ENCODE results near the gene THAP5. TPM values are rescaled to one million over a fixed set of nuclear protein-coding genes. Genes with fewer than 3 reads are reported as not detected.

The THAP5 gene
- total RNA-seq, 2 experiments from 2014 or later = 11.7 to 12.6 TPM

- intact Hi-C loops (cut with DNase I, micrococcal nuclease) = no loop called here
- no peaks in the 10 kb centered on the region for H3K4me1 ChIP-seq (ENCODE audit: insufficient read depth, low read length)
- H3K27ac Mint-ChIP-seq = no peak overlapping the region
- H3K36me3 ChIP-seq (ENCODE audit: insufficient read depth, low read length) = no peaks in the 10 kb centered on the region
- TF ChIP-seq CTCF (IDR thresholded peaks at IDR 0.05) = no peak
- no peak for DNase-seq
- no peak for ATAC-seq (ENCODE audit: poor library complexity)
- no peaks in the 10 kb centered on the region for H3K9me3 ChIP-seq (ENCODE audit: control insufficient read depth in 1 of 2, insufficient read depth in 1 of 2, low read length in 2 of 2)
- ChIA-PET POLR2A (no interaction called here), CTCF (no interaction called here)
- no peaks in the 10 kb centered on the region for H3K36me3 Mint-ChIP-seq (ENCODE audit: low read depth)
- no peaks in the 10 kb centered on the region for H3K4me1 Mint-ChIP-seq (ENCODE audit: low read depth)
- H3K9me3 Mint-ChIP-seq = no peaks in the 10 kb centered on the region
- H3K27me3 Mint-ChIP-seq = peaks cover 12% of the 10 kb centered on the region
- no peak overlapping the region for H3K4me3 Mint-ChIP-seq
- H3K4me3 ChIP-seq (ENCODE audit: low read length) = no peak overlapping the region
- H3K27me3 ChIP-seq (ENCODE audit: control insufficient read depth in 1 of 2, insufficient read depth in 2 of 2, low read length in 2 of 2) = peaks cover 0 to 5% of the 10 kb centered on the region in 2 experiments
- no peak overlapping the region for H3K27ac ChIP-seq (ENCODE audit: low read depth in 1 of 2, low read length in 2 of 2)
Observed at GRCh38 chr7:108603656-108604306, 34.3 kb upstream of the THAP5 start.

GRCh38 chr7:108600399-108600798 lies 30.9 kb upstream of the THAP5 start:
- ChIA-PET CTCF (no interaction called here), POLR2A (no interaction called here)
- H3K27ac ChIP-seq (ENCODE audit: low read depth in 1 of 2, low read length in 2 of 2) = no peak overlapping the region
- H3K9me3 ChIP-seq (ENCODE audit: control insufficient read depth in 1 of 2, insufficient read depth in 1 of 2, low read length in 2 of 2) = no peaks in the 10 kb centered on the region
- H3K9me3 Mint-ChIP-seq = no peaks in the 10 kb centered on the region
- ATAC-seq (ENCODE audit: poor library complexity) (no peak), DNase-seq (no peak)
- H3K36me3 Mint-ChIP-seq (ENCODE audit: low read depth) = no peaks in the 10 kb centered on the region
- H3K4me3 Mint-ChIP-seq = no peak overlapping the region
- intact Hi-C loops (cut with DNase I, micrococcal nuclease) = no loop called here
- H3K4me3 ChIP-seq (ENCODE audit: low read length) = no peak overlapping the region
- no peak overlapping the region for H3K27ac Mint-ChIP-seq
- H3K27me3 Mint-ChIP-seq = peaks cover 12% of the 10 kb centered on the region
- no peaks in the 10 kb centered on the region for H3K4me1 Mint-ChIP-seq (ENCODE audit: low read depth)
- no peaks in the 10 kb centered on the region for H3K36me3 ChIP-seq (ENCODE audit: insufficient read depth, low read length)
- H3K27me3 ChIP-seq (ENCODE audit: control insufficient read depth in 1 of 2, insufficient read depth in 2 of 2, low read length in 2 of 2) = peaks cover 0 to 5% of the 10 kb centered on the region in 2 experiments
- no peak for TF ChIP-seq CTCF (IDR thresholded peaks at IDR 0.05)
- H3K4me1 ChIP-seq (ENCODE audit: insufficient read depth, low read length) = no peaks in the 10 kb centered on the region

GRCh38 chr7:108598914-108599580 lies 29.5 kb upstream of the THAP5 start:
- Histone ChIP-seq H3K36me3 (ENCODE audit: insufficient read depth, low read length) (no peaks in the 10 kb centered on the region), H3K4me3 (ENCODE audit: low read length) (no peak overlapping the region), H3K27ac (ENCODE audit: low read depth in 1 of 2, low read length in 2 of 2) (no peak overlapping the region), H3K4me1 (ENCODE audit: insufficient read depth, low read length) (no peaks in the 10 kb centered on the region), H3K9me3 (ENCODE audit: control insufficient read depth in 1 of 2, insufficient read depth in 1 of 2, low read length in 2 of 2) (no peaks in the 10 kb centered on the region), H3K27me3 (ENCODE audit: control insufficient read depth in 1 of 2, insufficient read depth in 2 of 2, low read length in 2 of 2) (peaks cover 0 to 5% of the 10 kb centered on the region in 2 experiments)
- H3K4me3 Mint-ChIP-seq = no peak overlapping the region
- ATAC-seq (ENCODE audit: poor library complexity) (no peak), DNase-seq (no peak)
- ChIA-PET POLR2A (no interaction called here), CTCF (no interaction called here)
- peaks cover 12% of the 10 kb centered on the region for H3K27me3 Mint-ChIP-seq
- no peaks in the 10 kb centered on the region for H3K36me3 Mint-ChIP-seq (ENCODE audit: low read depth)
- H3K4me1 Mint-ChIP-seq (ENCODE audit: low read depth) = no peaks in the 10 kb centered on the region
- no peak for TF ChIP-seq CTCF (IDR thresholded peaks at IDR 0.05)
- H3K27ac Mint-ChIP-seq = no peak overlapping the region
- intact Hi-C loops (cut with DNase I, micrococcal nuclease) = loop anchor here in 1 of 2 experiments (5.0 kb wide), 1 partner anchor 417 kb away; no protein-coding TSS in a partner anchor
- H3K9me3 Mint-ChIP-seq = no peaks in the 10 kb centered on the region
